NOMO-1 (cell line): ENCODE results near the gene SFXN1.

Experiments
- DNase-seq, 2 experiments: peaks; one replicate each; lab custom pipeline; 2025; ENCODE audit not compliant: unreplicated experiment in 2 of 2; lab: John Stamatoyannopoulos, UW

SFXN1 gene

GRCh38 chr5:175567954-175568353, 89.6 kb downstream of the SFXN1 start:
- no peak for DNase-seq

DNA sequence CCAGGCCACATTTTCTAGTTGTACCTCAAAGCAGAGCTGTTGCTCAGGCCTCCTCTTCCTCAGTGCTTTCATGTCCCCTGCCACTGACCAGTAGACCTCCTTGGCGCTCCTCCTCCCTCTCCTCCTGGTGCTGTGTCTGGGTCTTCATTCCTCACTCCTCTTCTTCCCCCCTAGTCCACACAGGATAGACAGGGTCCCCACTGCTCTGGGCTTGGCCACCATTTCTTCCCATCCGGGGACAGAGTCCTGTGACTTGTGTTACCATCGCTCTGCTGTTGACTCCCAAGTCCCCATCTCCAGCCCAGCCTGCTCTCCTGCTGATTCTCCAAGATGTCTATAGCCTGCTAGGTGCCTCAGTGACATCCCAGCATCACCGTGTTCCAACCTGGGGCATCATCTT, 91.3 kb downstream of the SFXN1 start:
- no peak for DNase-seq

DNA sequence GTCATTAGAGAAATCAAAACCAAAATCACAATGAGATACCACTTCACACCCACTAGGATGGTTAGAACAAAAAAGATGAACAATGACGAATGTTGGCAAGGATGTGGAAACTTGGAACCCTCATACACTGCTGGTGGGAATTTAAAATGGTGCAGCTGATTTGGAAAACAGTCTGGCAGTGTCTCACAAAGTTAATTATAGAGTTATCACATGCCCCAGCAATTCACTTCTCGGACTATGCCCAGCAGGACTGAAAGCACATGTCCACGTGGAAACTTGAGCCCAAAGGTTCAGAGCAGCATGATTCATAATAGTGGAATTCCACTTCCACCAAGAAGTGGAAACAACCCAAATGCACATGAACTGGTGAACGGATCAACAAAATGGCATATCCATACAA, 94.5 kb downstream of the SFXN1 start:
- no peak for DNase-seq

- no peak for DNase-seq
These were observed 95.3 kb downstream of the SFXN1 start for GRCh38 chr5:175573493-175574269.

- DNase-seq = no peak
These were observed 96.9 kb downstream of the SFXN1 start for GRCh38 chr5:175575301-175575700.

DNA sequence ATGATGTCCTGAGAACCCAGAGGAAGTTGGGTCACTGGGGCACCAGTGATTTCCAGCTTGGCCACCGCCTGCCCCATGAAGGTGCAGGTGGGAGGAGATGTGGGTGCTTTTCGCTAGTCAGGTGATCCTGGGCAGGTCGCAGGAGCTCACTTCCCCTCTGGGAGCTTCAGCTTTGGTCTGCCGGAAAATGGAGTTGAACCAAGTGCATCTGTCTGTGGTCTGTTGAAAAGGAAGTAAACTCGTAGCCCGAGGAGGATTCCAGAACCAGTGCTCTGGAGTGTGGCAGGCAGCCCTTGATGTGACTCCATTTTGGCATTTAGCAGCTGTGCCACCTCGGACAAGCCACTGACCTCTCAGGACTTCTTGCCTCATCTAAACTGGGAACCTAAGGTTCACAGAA, 97.7 kb downstream of the SFXN1 start:
- peak in 1 of 2 experiments; percentile 21 for DNase-seq

DNA sequence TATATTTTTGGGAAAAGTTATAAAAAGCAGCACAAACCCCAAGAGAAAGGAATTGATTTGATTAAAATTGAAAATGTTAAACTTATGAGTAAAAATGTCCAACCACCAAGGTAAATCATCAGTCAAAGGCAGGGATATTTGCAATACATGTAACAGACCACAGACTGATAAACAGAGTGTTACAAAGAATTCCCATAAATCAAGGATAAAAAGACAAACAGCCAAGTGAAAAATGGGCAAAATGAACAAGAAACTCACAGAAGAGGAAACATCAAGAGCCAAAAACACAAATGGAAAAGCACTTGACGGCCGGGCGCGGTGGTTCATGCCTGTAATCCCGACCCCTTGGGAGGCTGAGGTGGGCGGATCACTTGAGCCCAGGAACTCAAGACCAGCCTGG, 98.2 kb downstream of the SFXN1 start:
- DNase-seq = no peak
